ENCODE measurements around the gene OR11A1.

Gene OR11A1, protein sequence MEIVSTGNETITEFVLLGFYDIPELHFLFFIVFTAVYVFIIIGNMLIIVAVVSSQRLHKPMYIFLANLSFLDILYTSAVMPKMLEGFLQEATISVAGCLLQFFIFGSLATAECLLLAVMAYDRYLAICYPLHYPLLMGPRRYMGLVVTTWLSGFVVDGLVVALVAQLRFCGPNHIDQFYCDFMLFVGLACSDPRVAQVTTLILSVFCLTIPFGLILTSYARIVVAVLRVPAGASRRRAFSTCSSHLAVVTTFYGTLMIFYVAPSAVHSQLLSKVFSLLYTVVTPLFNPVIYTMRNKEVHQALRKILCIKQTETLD

GRCh38 chr6:29456971-29457370 lies at the start of gene OR11A1, which contains the start of gene OR2H1:
Gene OR11A1 (minus strand): TSS chr6:29457071. CDS start chr6:29427641, 29,430 bp downstream.
Gene OR2H1 (plus strand): TSS chr6:29457155. CDS start chr6:29461770, 4,615 bp downstream.
- no peak for DNase-seq

DNA sequence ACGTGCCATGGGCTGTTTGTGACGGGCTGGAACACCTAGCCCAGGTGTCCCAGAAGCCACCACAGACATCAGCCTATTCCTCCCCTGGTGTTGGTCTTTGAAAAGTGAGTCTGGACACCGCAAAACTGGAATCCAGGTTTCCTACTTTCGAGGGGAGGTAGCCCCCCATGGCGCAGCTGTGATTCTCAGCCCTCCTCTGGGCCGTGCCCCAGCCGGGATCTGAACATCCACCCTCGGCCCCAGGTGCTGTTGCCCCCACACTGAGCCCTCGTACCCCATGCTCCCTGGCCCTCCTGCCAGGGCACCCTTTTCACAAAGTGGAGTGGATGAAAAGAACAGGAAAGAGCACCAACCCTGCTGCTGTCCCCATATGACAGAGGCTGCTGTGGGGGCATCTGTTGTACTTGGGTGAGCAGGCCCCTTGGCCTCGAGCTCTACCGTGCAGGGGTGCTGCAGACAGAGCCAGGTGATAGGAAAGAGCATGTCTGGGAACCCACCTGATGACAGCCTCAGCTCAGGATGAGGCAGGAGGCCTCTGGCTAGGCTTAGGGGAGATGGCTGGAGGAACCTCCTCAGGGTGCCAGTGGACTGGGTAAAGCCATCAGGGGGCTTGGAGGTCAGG lies 49.7 kb upstream of the OR11A1 start:
- DNase-seq = no peak

- no peak for DNase-seq
Measured at GRCh38 chr6:29505808-29506207, 48.9 kb upstream of the OR11A1 start.

DNA sequence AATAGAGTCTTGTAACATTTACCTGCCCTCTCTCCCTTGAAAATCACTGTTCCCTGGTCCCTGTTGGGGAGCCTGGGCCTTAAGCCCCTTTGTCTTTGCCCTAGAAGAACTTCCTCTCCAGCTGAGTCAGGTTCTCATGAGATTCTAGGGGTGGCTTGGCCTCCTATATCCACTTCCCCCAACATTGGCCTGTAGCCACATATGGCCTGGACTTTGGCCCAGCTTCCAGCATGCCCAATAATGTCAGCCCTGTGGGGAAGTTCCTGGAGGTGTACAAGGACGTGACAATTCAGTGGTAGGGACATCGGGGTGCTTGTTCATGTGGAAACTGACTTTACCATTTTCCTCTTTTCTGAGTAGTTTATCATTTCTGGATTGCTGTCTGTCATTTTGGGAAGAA lies 48.1 kb upstream of the OR11A1 start:
- DNase-seq = no peak

GRCh38 chr6:29502597-29502996 lies 45.7 kb upstream of the OR11A1 start:
- DNase-seq = no peak

- DNase-seq = no peak
Measured at GRCh38 chr6:29502181-29502580, 45.3 kb upstream of the OR11A1 start.

DNA sequence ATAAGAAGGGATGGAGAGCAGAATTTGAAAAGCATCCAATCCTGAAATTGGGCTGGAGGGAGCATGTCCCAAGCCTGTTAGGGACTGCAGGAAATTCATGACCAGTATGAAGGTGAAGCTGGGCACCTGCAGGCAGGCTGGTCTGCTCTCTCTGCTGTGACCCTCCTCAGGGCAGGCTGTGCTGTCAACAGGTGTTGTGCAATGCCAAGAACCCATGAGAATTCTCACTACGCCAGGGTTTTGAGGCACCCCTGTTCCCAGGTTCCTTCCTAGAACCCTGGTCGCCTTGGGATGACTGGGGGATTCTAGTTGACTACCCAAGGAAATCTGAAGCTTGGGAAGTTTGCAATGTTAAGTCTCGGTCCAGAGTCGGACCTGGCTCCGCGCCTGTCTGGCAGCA lies 44.2 kb upstream of the OR11A1 start:
- DNase-seq = no peak

GRCh38 chr6:29500594-29500993 lies 43.7 kb upstream of the OR11A1 start:
- DNase-seq = no peak

DNA sequence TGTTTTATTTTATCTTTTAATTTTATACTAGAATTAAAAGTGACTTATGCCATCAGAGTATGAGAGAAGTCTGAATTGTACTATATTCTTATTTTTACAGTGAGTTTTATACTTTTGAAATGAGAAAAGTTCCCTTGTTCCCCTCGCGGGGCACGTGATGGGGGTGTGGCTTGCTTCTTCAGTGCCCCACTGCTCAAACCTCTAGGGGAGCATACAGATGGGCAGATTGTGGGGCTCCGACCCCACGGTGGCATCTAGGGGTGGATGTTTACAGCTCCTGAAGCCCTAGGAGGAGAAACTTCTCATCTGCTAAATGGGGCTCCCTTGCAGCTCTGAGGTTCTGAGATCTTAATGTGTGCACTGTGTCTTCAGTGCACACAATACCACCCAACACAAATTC lies 42.8 kb upstream of the OR11A1 start:
- no peak for DNase-seq

- no peak for DNase-seq
Measured at GRCh38 chr6:29496961-29497360, 40.1 kb upstream of the OR11A1 start.

GRCh38 chr6:29495571-29495970 lies 38.7 kb upstream of the OR11A1 start:
- DNase-seq = no peak

GRCh38 chr6:29494131-29494530 lies 37.3 kb upstream of the OR11A1 start:
- no peak for DNase-seq

DNA sequence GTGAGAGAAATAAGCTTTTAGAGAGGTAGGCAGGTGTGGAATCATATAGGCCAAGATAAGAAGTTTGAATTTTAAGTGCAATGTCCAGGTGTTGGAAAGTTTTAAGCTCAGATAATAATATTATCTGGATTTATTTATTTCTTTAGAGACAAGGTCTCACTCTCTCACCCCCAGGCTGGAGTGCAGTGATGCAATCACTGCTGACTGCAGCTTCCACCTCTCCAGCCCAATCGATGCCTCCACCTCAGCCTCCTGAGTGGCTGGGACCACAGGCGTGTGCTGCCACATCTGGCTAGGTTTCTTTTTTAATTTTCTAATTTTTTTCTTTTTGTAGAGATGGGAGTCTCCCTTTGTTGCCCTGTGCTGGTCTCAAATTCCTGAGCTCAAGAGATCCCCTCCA lies 36.4 kb upstream of the OR11A1 start:
- no peak for DNase-seq

- no peak for DNase-seq
Measured at GRCh38 chr6:29491574-29491973, 34.7 kb upstream of the OR11A1 start.

- DNase-seq = no peak
Measured at GRCh38 chr6:29490552-29490951, 33.7 kb upstream of the OR11A1 start.

DNA sequence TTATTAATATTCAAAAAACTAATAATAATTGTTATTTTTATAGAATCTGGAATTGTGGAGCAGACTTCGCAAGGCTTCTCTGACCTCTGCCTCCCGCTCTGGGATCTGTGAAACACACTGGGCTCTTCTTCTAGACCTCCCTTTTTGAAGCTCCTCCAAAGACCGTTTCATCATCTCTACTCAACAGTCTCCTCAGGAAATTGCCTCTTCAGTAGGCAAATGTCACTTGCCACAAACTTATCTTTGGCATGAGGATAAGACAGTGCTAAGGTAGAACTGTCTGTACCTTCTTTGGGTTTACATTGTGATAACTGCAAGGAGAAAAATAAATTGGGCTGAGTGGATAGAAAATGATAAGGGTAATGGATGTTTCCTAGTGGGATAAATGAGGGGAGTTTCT lies 33.2 kb upstream of the OR11A1 start:
- no peak for DNase-seq

- DNase-seq = no peak
Measured at GRCh38 chr6:29489286-29489685, 32.4 kb upstream of the OR11A1 start.

DNA sequence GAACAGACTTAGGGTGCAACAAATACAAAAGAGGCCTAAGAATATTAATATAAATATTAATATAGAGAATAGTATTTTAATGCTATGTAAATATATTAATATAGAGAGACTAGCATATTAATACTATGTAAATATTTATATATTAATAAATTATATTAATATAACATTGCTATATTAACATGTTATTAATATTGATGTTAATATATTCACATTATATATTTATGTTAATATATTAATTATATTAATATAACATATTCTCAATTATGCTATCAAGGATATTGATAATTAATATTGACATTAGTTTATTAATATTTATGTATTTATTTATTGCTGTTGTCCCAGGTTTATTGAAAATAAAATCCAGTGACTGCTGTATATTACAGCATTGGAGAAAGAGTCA lies 32.0 kb upstream of the OR11A1 start:
- no peak for DNase-seq

DNA sequence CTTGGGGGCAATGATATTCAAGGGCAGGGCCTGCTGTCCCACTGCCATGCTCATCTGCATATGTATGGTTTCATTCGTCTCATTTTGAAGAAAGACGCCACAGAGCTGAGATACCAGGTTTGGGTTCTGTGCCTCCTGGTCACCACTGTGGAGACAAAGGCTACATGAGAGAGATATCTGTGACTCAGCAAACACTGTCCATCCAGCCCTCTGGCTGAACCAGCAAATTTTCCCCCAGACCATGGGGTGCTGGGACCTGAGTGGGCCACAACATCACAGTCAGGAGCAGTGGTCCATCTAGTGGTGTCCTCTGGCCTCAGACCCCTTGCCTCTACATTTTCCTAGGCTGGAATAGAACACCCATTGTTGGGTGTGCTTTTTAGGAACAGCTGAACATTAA lies 30.8 kb upstream of the OR11A1 start, which contains the start of gene MAS1L:
TSS of gene MAS1L (minus strand) at position 297 of the 400 bp plus-strand sequence. CDS start at position 243, 54 bp downstream.
- DNase-seq = no peak

GRCh38 chr6:29487131-29487530 lies 30.3 kb upstream of the OR11A1 start:
- DNase-seq = no peak

GRCh38 chr6:29486577-29486976 lies 29.7 kb upstream of the OR11A1 start:
- no peak for DNase-seq

DNA sequence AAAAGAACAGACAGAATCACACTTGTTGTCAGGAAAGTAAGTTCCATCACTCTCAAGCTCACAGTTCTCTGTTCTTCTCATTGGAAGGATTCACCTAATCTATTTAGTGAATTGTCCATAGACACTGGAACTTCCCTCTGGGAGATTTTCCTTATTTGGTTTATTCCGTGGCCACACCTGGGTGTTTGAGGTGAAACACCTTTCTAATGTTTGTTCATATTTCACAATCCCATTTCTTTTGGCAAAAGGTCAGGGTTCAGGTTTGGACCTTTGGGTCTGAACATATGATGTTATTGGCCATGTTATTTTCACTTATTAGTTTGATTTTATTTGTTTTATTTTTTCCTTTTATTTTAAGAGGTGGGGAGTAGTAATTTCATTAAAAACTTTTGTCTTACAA lies 26.9 kb upstream of the OR11A1 start:
- DNase-seq = no peak

DNA sequence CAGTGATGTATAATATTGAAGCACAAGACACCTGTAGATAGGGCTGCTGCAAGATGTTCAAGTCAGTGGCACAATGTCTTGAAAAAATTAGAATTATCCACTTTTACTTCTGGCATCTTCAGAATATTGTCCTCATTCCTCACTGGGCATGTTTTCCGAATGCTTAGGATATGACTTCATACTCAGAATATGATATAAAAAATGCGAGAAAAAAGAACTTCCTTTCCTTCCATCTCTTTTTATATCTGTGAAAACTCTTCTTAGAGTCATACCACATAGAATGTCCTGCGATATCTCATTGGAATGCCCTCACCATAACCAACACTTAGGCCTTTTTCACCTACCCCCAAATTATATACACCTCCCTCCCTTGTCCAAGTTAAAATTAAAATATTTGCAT lies 26.3 kb upstream of the OR11A1 start:
- no peak for DNase-seq

- no peak for DNase-seq
Measured at GRCh38 chr6:29479560-29479959, 22.7 kb upstream of the OR11A1 start.

- no peak for DNase-seq
Measured at GRCh38 chr6:29478740-29479139, 21.9 kb upstream of the OR11A1 start.
